Spleen (tissue), 11 donors: Measurements from ENCODE around the gene PHF21B. TPM values are rescaled to one million over a fixed set of nuclear protein-coding genes. Genes with fewer than 3 reads are reported as not detected.

ENCODE experiments used
- DNase-seq: peaks from one replicate; pipeline ENCODE4 v3.0.0-alpha.2; 2020
- H3K27ac ChIP-seq, 8 donors: fragments of 200-600 bp; sonication (generic) in 7 of 8; 1 replicate in 4 of 8; 2 replicates in 4 of 8; pipeline versions ENCODE4 v1.5.0 to v1.8.0; 2016 to 2021; ENCODE audit warnings: inconsistent platforms in 4 of 8, mild to moderate bottlenecking in 4 of 8, moderate library complexity in 1 of 8
- H3K27me3 ChIP-seq, 7 donors: fragments of 200-600 bp; sonication (generic) in 6 of 7; replicated peaks in 1 of 7; 1 replicate in 4 of 7; 2 replicates in 3 of 7; pipeline versions ENCODE4 v1.5.0 to v1.8.0; 2016 to 2021; ENCODE audit warnings: inconsistent platforms in 3 of 7, mild to moderate bottlenecking in 1 of 7
- H3K36me3 ChIP-seq, 6 donors: fragments of 200-600 bp; sonication (generic) in 5 of 6; 1 replicate in 4 of 6; 2 replicates in 2 of 6; pipeline versions ENCODE4 v1.5.0 to v1.8.0; 2016 to 2021; ENCODE audit warnings: inconsistent platforms in 2 of 6
- H3K4me1 ChIP-seq, 6 donors: fragments of 200-600 bp; sonication (generic) in 5 of 6; 1 replicate in 3 of 6; 2 replicates in 3 of 6; pipeline versions ENCODE4 v1.5.0 to v1.8.0; 2016 to 2021; ENCODE audit warnings: inconsistent platforms in 3 of 6
- H3K4me3 ChIP-seq, 8 donors: fragments of 200-600 bp; sonication (generic) in 7 of 8; 1 replicate in 4 of 8; 2 replicates in 4 of 8; pipeline versions ENCODE4 v1.5.0 to v1.8.0; 2016 to 2021; ENCODE audit warnings: inconsistent platforms in 4 of 8, mild to moderate bottlenecking in 4 of 8, moderate library complexity in 2 of 8
- H3K9me3 ChIP-seq, 8 donors: fragments of 200-600 bp; sonication (generic) in 7 of 8; 1 replicate in 4 of 8; 2 replicates in 4 of 8; pipeline versions ENCODE4 v1.5.0 to v1.8.0; 2016 to 2021; ENCODE audit warnings: inconsistent platforms in 4 of 8
- POLR2A ChIP-seq, 3 donors: fragments of 450-650 bp; IDR thresholded peaks; one replicate each; pipeline ENCODE4 v1.5.1; 2017; ENCODE audit warnings: antibody characterized with exemption in 3 of 3, mild to moderate bottlenecking in 1 of 3
- POLR2AphosphoS5 ChIP-seq, 3 donors: sonication (generic); formaldehyde crosslinking; IDR thresholded peaks; one replicate each; pipeline ENCODE4 v1.5.1; 2017; ENCODE audit warnings: antibody characterized with exemption in 3 of 3
- WGBS, 5 donors: extraction: QIAGEN DNeasy Blood & Tissue Kit in 3 of 5; methylation state at CpG; one replicate each; pipeline versions ENCODE4 v1.1.5 to v1.1.7; 2013 to 2018; 5-methylcytosine and 5-hydroxymethylcytosine counted together
- intact Hi-C: fragments of 100-400 bp; cut with DNase I; formaldehyde crosslinking; loops from one replicate; pipeline ENCODE4 v1.15.0; 2023; ENCODE audit warnings: low total_unique reads
- polyA plus RNA-seq, 3 donors: library from polyadenylated mRNA; stranded (reverse); fragments of 200-250 nt; gene quantifications; one replicate each; pipeline ENCODE4 v1.2.1, GENCODE V29; 2013
- total RNA-seq, 7 donors: library from RNA; depleted of rRNA in 3 of 7; stranded (reverse); fragments of >200 nt in 3 of 7; fragmentation: NEBNext Ultra II Directional in 4 of 7; extraction: Animal tissue kit (Norgen Biotek cat#: 25700) in 4 of 7; gene quantifications; one replicate each; pipeline versions ENCODE4 v1.1.0 to v1.2.1, GENCODE V29; 2016 to 2021
- TF ChIP-seq, protein P1 (sequence below), 11 experiments: fragments of 200-600 bp in 7 of 11; fragments of 450-650 bp in 4 of 11; sonication (generic) in 4 of 11; IDR thresholded peaks in 8 of 11; conservative IDR thresholded peaks in 3 of 11; 1 replicate in 7 of 11; 2 replicates in 4 of 11; pipeline versions ENCODE4 v1.4.0 to v1.8.0; 2016 to 2021; ENCODE audit warnings: antibody characterized with exemption in 11 of 11, inconsistent platforms in 4 of 11, mild to moderate bottlenecking in 1 of 11
- donor health status: healthy with polysubstance abuse.
- donor health status: DM: no; HTN: no; CAD: no; lungs with moderate emphysema.
- donor health status: DM: no; HTN: no; CAD: no.
- donor health status: Bipolar disorder and iron deficiency.
- donor health status: healthy.
- donor health status: DM: no; HTN: no; CAD: no.
- donor health status: DM: yes; HTN: yes; CAD: no.

PHF21B gene
- total and polyA plus RNA-seq, 10 donors, result 0.03 to 0.46 (median 0.09) TPM; not detected in 4

DNA sequence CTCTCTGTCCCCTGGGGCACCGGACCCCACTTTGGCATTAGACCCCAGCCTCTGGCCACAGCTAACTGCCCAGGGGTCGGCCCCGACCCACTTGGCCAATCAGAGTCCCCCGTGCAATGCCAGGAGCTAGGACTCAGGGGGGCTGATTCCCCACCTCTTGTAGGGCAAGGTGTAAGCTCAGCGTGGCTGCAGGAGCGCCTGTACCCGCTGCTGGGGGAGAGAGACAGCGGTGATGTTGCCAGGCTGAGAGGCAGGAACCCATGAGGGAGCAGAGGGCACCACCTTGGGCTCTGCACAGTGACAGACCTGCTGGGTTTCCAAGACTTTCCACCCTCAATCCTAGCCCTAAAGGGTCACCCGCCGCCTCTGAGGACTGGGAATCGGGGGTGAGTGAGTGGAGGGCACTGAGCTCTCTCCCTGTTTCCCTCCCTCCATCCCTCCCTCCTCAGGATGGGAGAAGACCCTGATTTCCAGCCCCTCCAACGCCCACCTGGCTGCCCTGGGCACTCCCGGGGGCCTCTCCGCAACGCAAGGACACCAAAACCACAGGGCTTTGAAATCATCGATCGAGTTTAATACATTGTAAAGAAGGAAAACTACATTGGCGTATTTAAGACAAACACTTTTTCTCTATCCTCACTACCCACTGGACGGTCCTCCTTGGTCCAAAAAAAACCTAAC lies 129.1 kb downstream of the PHF21B start:
- H3K9me3 ChIP-seq, result peaks cover 0 to 22% (median 16%) of the 10 kb centered on the region in 8 donors
- WGBS, 5 donors, result 86 to 91% (median 89%) methylated on average over 17 to 19 of the region's 19 CpGs
- H3K4me1 ChIP-seq, result no peaks in the 10 kb centered on the region
- TF ChIP-seq, protein P1, sequence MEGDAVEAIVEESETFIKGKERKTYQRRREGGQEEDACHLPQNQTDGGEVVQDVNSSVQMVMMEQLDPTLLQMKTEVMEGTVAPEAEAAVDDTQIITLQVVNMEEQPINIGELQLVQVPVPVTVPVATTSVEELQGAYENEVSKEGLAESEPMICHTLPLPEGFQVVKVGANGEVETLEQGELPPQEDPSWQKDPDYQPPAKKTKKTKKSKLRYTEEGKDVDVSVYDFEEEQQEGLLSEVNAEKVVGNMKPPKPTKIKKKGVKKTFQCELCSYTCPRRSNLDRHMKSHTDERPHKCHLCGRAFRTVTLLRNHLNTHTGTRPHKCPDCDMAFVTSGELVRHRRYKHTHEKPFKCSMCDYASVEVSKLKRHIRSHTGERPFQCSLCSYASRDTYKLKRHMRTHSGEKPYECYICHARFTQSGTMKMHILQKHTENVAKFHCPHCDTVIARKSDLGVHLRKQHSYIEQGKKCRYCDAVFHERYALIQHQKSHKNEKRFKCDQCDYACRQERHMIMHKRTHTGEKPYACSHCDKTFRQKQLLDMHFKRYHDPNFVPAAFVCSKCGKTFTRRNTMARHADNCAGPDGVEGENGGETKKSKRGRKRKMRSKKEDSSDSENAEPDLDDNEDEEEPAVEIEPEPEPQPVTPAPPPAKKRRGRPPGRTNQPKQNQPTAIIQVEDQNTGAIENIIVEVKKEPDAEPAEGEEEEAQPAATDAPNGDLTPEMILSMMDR (IDR thresholded peaks at IDR 0.05 in 8 of 11, conservative IDR thresholded peaks at IDR 0.05 in 3 of 11), result no peak
- TF ChIP-seq POLR2A (IDR thresholded peaks at IDR 0.05), result no peak
- no peak for TF ChIP-seq POLR2AphosphoS5 (IDR thresholded peaks at IDR 0.05)
- peak; percentile 60 for DNase-seq
- intact Hi-C loops, result no loop called here
- no peak overlapping the region for H3K4me3 ChIP-seq
- H3K27me3 ChIP-seq, result no peaks in the 10 kb centered on the region
- H3K27ac ChIP-seq, result no peak overlapping the region
- no peaks in the 10 kb centered on the region for H3K36me3 ChIP-seq

DNA sequence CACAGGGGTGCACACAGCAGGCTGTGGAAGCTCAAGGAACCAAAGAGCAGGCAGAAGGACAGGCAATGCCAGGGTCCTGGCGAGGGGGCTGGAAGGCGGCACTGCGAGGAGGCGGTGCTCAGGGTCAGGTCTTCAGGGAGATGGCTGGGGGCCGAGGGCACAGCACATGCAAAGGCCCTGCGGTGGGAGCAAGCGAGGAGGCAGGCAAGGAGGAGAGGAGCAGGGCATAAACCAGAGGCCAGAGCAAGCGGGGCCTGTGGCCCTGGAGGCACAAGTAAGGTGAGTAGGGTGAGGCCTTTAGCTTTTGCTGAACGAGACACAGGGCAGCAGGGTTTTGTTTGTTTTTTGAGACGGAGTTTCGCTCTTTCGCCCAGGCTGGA lies 130.5 kb downstream of the PHF21B start:
- Histone ChIP-seq H3K36me3 (no peaks in the 10 kb centered on the region), H3K4me1 (no peaks in the 10 kb centered on the region), H3K27ac (no peak overlapping the region), H3K27me3 (no peaks in the 10 kb centered on the region), H3K4me3 (no peak overlapping the region), H3K9me3 (peaks cover 0 to 22% (median 16%) of the 10 kb centered on the region in 8 donors)
- WGBS, 5 donors, result 89 to 94% (median 92%) methylated on average over 12 of the region's 12 CpGs
- intact Hi-C loops, result no loop called here
- TF ChIP-seq POLR2A (IDR thresholded peaks at IDR 0.05) (no peak), POLR2AphosphoS5 (IDR thresholded peaks at IDR 0.05) (no peak)
- TF ChIP-seq, protein P1 (IDR thresholded peaks at IDR 0.05 in 8 of 11, conservative IDR thresholded peaks at IDR 0.05 in 3 of 11), result no peak
- peak; percentile 59 for DNase-seq

DNA sequence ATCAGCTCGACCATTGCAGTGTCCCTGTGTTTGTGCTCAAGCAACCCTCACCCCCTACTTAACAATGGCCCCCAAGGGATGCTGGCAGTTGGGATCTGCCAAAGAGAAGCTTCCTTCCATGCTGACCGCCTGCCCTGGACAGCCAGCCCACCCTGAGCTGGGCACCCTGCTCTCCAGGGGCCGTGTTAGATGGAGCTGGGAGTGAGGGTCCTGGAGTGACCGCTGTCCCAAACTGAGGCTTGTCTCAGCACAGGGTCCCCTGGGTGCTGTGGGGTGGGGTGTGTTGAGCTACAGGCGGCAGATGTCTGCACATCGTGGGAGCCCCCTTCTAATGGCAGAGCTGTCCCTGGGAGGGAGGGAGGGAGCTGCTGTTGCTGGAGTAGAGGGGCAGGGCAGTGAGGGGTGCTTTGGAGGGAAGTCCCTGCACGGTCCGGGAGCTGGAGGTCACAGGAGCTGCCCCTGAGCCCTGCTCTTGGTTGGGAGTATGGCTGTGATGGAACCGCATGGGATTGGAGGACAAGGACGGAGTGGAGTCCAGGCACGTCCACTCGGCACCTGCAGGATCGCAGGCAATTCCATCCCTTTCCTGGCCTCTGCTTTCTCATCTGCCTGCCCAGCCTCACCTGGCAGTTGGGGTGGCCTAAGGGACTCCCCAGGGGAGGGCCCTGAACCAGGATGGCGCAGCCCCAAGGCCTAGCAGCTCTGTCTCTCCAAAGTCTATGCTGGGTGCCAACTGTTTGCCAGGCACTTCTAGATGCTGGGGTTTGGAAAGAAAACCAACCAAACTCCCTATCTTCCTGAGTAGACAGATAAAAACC lies 131.1 kb downstream of the PHF21B start:
- peak; percentile 58 for DNase-seq
- 79 to 88% (median 81%) methylated on average over 12 to 14 of the region's 14 CpGs for WGBS, 5 donors

More for the DNA sequence above, 131.1 kb downstream of the PHF21B start:
- no peak for TF ChIP-seq POLR2A (IDR thresholded peaks at IDR 0.05)
- TF ChIP-seq, protein P1 (IDR thresholded peaks at IDR 0.05 in 8 of 11, conservative IDR thresholded peaks at IDR 0.05 in 3 of 11), result no peak
- no peak for TF ChIP-seq POLR2AphosphoS5 (IDR thresholded peaks at IDR 0.05)
- Histone ChIP-seq H3K4me3 (no peak overlapping the region), H3K9me3 (peaks cover 0 to 22% (median 16%) of the 10 kb centered on the region in 8 donors), H3K27ac (no peak overlapping the region), H3K36me3 (no peaks in the 10 kb centered on the region), H3K27me3 (no peaks in the 10 kb centered on the region), H3K4me1 (no peaks in the 10 kb centered on the region)
- intact Hi-C loops, result no loop called here
